ENCODE measurements around the gene SLC35F2. TPM values are rescaled to one million over a fixed set of nuclear protein-coding genes. Genes with fewer than 3 reads are reported as not detected.

Gene SLC35F2
- 19.4 and 20.5 TPM in 2 replicates for total RNA-seq

GRCh38 chr11:107858217-107859070, at the start of gene SLC35F2:
SLC35F2 (minus strand) TSS chr11:107858787; CDS start chr11:107858767, 20 bp downstream.

Other genes starting within 250 kb of the SLC35F2 start
- 4.5 TPM in 1 of 2 replicates, not detected in the other for gene SLN, start 146.7 kb downstream of the SLC35F2 start, total RNA-seq
- under 0.01 TPM in 1 of 2 replicates, not detected in the other for gene RAB39A, start 69.7 kb upstream of the SLC35F2 start, total RNA-seq
- gene CUL5, start 150.1 kb upstream of the SLC35F2 start, total RNA-seq, result 35.8 and 38.9 TPM in 2 replicates